Adrenal gland (tissue), 12 donors: ENCODE measurements around the gene ZNF366. TPM values are rescaled to one million over a fixed set of nuclear protein-coding genes. Genes with fewer than 3 reads are reported as not detected.

Experiments used
- DNase-seq, 7 donors: peaks; one replicate each; pipeline ENCODE4 v3.0.0-alpha.2; 2019 to 2020
- H3K27ac ChIP-seq, 5 donors: fragments of 200-600 bp; sonication (generic) in 4 of 5; 1 replicate in 3 of 5; 2 replicates in 2 of 5; pipeline versions ENCODE4 v1.5.1 to v1.8.0; 2016 to 2020; ENCODE audit warnings: mild to moderate bottlenecking in 1 of 5
- H3K27me3 ChIP-seq: fragments of 200-600 bp; 2 replicates; pipeline ENCODE4 v1.8.0; 2021
- H3K36me3 ChIP-seq, 2 donors: fragments of 200-600 bp; replicated peaks in 1 of 2; 1 replicate in 1 of 2; 2 replicates in 1 of 2; pipeline versions ENCODE4 v1.5.1 to v1.8.0; 2018 to 2022
- H3K4me1 ChIP-seq, 2 donors: fragments of 200-600 bp; replicated peaks in 1 of 2; 1 replicate in 1 of 2; 2 replicates in 1 of 2; pipeline versions ENCODE4 v1.5.1 to v1.8.0; 2018 to 2021
- H3K4me3 ChIP-seq, 4 donors: fragments of 200-600 bp; sonication (generic) in 3 of 4; one replicate each; pipeline ENCODE4 v1.5.1; 2016 to 2018
- H3K9me3 ChIP-seq, 3 donors: fragments of 200-600 bp; sonication (generic) in 1 of 3; replicated peaks in 1 of 3; 1 replicate in 2 of 3; 2 replicates in 1 of 3; pipeline versions ENCODE4 v1.5.1 to v1.8.0; 2016 to 2021
- CTCF ChIP-seq, 6 experiments: fragments of 450-650 bp in 4 of 6; fragments of 200-600 bp in 2 of 6; sonication (generic) in 1 of 6; IDR thresholded peaks; 1 replicate in 5 of 6; 2 replicates in 1 of 6; pipeline versions ENCODE4 v1.5.1 to v1.8.0; 2016 to 2021; ENCODE audit warnings: antibody characterized with exemption in 6 of 6, mild to moderate bottlenecking in 2 of 6, moderate library complexity in 1 of 6
- POLR2A ChIP-seq, 2 donors: fragments of 450-650 bp; IDR thresholded peaks; one replicate each; pipeline ENCODE4 v1.6.1; 2017; ENCODE audit warnings: antibody characterized with exemption in 2 of 2, mild to moderate bottlenecking in 2 of 2, moderate library complexity in 1 of 2
- WGBS, 4 donors: extraction: QIAGEN DNeasy Blood & Tissue Kit in 2 of 4; methylation state at CpG; one replicate each; pipeline versions ENCODE4 v1.1.5 to v1.1.7; 2013 to 2017; 5-methylcytosine and 5-hydroxymethylcytosine counted together
- intact Hi-C, 2 donors: fragments of 100-400 bp; cut with DNase I; formaldehyde crosslinking; loops; one replicate each; pipeline versions ENCODE4 v1.14.1 to v1.15.0; 2022 to 2023
- polyA plus RNA-seq, 3 donors: library from polyadenylated mRNA; stranded (reverse); fragments of 200-250 nt in 2 of 3; fragments of 350-450 nt in 1 of 3; fragmentation: Illumina TruSeq in 1 of 3; extraction: RNeasy Lipid Tissue Mini Kit (QIAGEN cat#74804) in 1 of 3; gene quantifications; one replicate each; pipeline ENCODE4 v1.2.3, GENCODE V29; 2013 to 2014
- total RNA-seq, 9 donors: library from RNA; depleted of rRNA in 4 of 9; stranded (reverse); fragments of >200 nt in 4 of 9; fragments of 120-200 nt in 1 of 9; fragmentation: NEBNext Ultra II Directional in 1 of 9; extraction: Animal tissue kit (Norgen Biotek cat#: 25700) in 1 of 9; gene quantifications; one replicate each; pipeline versions ENCODE4 v1.1.0 to v1.2.4, GENCODE V29; 2013 to 2023
- donor health status: healthy with polysubstance abuse.
- donor health status: Bipolar disorder and iron deficiency.
- donor health status: DM: yes; HTN: yes; CAD: no.
- donor health status: DM: no; HTN: no; CAD: no.
- donor health status: DM: no; HTN: no; CAD: no.
- donor health status: DM: yes; HTN: yes; CAD: no.

The ZNF366 gene
- total and polyA plus RNA-seq, 12 donors = 0.24 to 5.3 (median 2.6) TPM

- Histone ChIP-seq H3K27ac (peak overlapping the region in 1 of 5 donors; percentile 5), H3K36me3 (no peaks in the 10 kb centered on the region), H3K4me1 (peaks cover 0 to 18% of the 10 kb centered on the region in 2 donors), H3K4me3 (no peak overlapping the region), H3K9me3 (no peaks in the 10 kb centered on the region), H3K27me3 (no peaks in the 10 kb centered on the region)
- intact Hi-C loops = no loop called here
- TF ChIP-seq CTCF (IDR thresholded peaks at IDR 0.05) (peak in 2 of 6 experiments; percentile 4 to 10), POLR2A (IDR thresholded peaks at IDR 0.05) (no peak)
- no peak for DNase-seq
- 66 to 75% (median 69%) methylated on average over 6 of the region's 6 CpGs for WGBS, 4 donors
These were observed 43.7 kb downstream of the ZNF366 start for GRCh38 chr5:72463449-72464052.

GRCh38 chr5:72460413-72460812 lies 46.8 kb downstream of the ZNF366 start:
- Histone ChIP-seq H3K9me3 (no peaks in the 10 kb centered on the region), H3K4me3 (no peak overlapping the region), H3K27me3 (no peaks in the 10 kb centered on the region), H3K4me1 (no peaks in the 10 kb centered on the region), H3K27ac (no peak overlapping the region), H3K36me3 (no peaks in the 10 kb centered on the region)
- no peak for DNase-seq
- intact Hi-C loops = no loop called here
- WGBS, 4 donors = 94 to 97% (median 97%) methylated on average over 14 to 27 of the region's 27 CpGs
- no peak for TF ChIP-seq POLR2A (IDR thresholded peaks at IDR 0.05)
- TF ChIP-seq CTCF (IDR thresholded peaks at IDR 0.05) = no peak

GRCh38 chr5:72459913-72460312 lies 47.3 kb downstream of the ZNF366 start:
- H3K36me3 ChIP-seq = no peaks in the 10 kb centered on the region
- no peak for DNase-seq
- no peak for TF ChIP-seq CTCF (IDR thresholded peaks at IDR 0.05)
- no peak for TF ChIP-seq POLR2A (IDR thresholded peaks at IDR 0.05)
- no peaks in the 10 kb centered on the region for H3K27me3 ChIP-seq
- H3K27ac ChIP-seq = no peak overlapping the region
- no peaks in the 10 kb centered on the region for H3K9me3 ChIP-seq
- 90 to 100% (median 97%) methylated on average over 9 to 18 of the region's 18 CpGs for WGBS, 4 donors
- no peak overlapping the region for H3K4me3 ChIP-seq
- intact Hi-C loops = loop anchor here in 1 of 2 donors (10.0 kb wide), 1 partner anchor 55 kb away; no protein-coding TSS in a partner anchor
- H3K4me1 ChIP-seq = no peaks in the 10 kb centered on the region

GRCh38 chr5:72459089-72459661 lies 48.0 kb downstream of the ZNF366 start:
- no peak for DNase-seq
- WGBS, 4 donors = 68 to 79% (median 73%) methylated on average over 5 of the region's 5 CpGs
- intact Hi-C loops = loop anchor here in 1 of 2 donors (10.0 kb wide), 1 partner anchor 56 kb away; no protein-coding TSS in a partner anchor
- no peak overlapping the region for H3K27ac ChIP-seq
- H3K36me3 ChIP-seq = no peaks in the 10 kb centered on the region
- no peaks in the 10 kb centered on the region for H3K27me3 ChIP-seq
- TF ChIP-seq POLR2A (IDR thresholded peaks at IDR 0.05) (no peak), CTCF (IDR thresholded peaks at IDR 0.05) (no peak)
- H3K9me3 ChIP-seq = no peaks in the 10 kb centered on the region
- H3K4me3 ChIP-seq = no peak overlapping the region
- no peaks in the 10 kb centered on the region for H3K4me1 ChIP-seq
